GM19452 (cell line): Measurements from ENCODE around the gene SEMA3F.

Experiments used
- ATAC-seq: cut with Tn5 transposase; IDR thresholded peaks from one replicate; pipeline ENCODE4 v1.9.1; 2021; ENCODE audit not compliant: unreplicated experiment

Gene SEMA3F

GRCh38 chr3:50230104-50230793, 75.1 kb downstream of the SEMA3F start:
- no peak for ATAC-seq

- no peak for ATAC-seq
Observed at GRCh38 chr3:50230794-50231125, 75.6 kb downstream of the SEMA3F start.

- no peak for ATAC-seq
Observed at GRCh38 chr3:50231581-50231980, 76.5 kb downstream of the SEMA3F start.

- no peak for ATAC-seq
Observed at GRCh38 chr3:50232303-50232702, 77.2 kb downstream of the SEMA3F start.

GRCh38 chr3:50233176-50233575, 78.1 kb downstream of the SEMA3F start:
- ATAC-seq: no peak

- ATAC-seq: peak; percentile 94
Observed at GRCh38 chr3:50235716-50236483, 80.8 kb downstream of the SEMA3F start, which contains the start of gene GNAI2. TSS of gene GNAI2 (plus strand) at chr3:50236204. CDS start at chr3:50236336, 132 bp downstream.

- no peak for ATAC-seq
Observed at GRCh38 chr3:50236484-50237132, 81.5 kb downstream of the SEMA3F start.

- no peak for ATAC-seq
Observed at GRCh38 chr3:50237133-50237651, 82.1 kb downstream of the SEMA3F start.

GRCh38 chr3:50237754-50238548, 82.8 kb downstream of the SEMA3F start:
- ATAC-seq: peak; percentile 37

GRCh38 chr3:50238549-50239026, 83.5 kb downstream of the SEMA3F start:
- ATAC-seq: no peak
